ENCODE measurements around the gene WWC1. TPM values are rescaled to one million over a fixed set of nuclear protein-coding genes. Genes with fewer than 3 reads are reported as not detected.
"Not testable (repeated sequence)": the region's sequence is repeated elsewhere in the genome, so short reads cannot be mapped to it uniquely, and the experiment has no call there.

WWC1 gene
- total RNA-seq, 1 donor from 2014 or later = 2.4 TPM

DNA sequence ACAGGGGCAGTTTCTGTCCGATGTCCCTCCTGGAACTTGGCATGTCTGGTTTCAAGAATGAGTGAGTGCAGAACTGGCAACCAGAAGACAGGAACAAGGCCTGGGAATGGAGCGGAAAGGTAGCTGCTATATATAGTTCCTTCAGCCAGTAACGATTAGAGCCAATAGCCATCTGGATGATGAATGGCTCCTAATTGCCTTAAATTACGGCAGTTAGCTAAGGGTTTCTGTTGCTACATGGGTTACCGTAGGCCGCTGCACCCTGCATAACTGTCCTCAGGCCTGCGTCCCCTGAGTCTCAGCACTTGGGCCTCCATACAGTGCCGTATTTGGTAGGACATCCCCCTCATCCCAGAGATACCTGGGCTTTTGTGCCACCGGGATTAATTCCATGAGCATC lies 29.4 kb downstream of the WWC1 start:
- no peaks in the 10 kb centered on the region for H3K4me1 Mint-ChIP-seq
- no peak overlapping the region for H3K27ac Mint-ChIP-seq
- DNase-seq = no peak
- no peaks in the 10 kb centered on the region for H3K9me3 Mint-ChIP-seq
- no peaks in the 10 kb centered on the region for H3K27me3 Mint-ChIP-seq
- H3K4me3 Mint-ChIP-seq = no peak overlapping the region
- intact Hi-C loops (cut with micrococcal nuclease) = no loop called here
- no peaks in the 10 kb centered on the region for H3K36me3 Mint-ChIP-seq (ENCODE audit: low read depth)

DNA sequence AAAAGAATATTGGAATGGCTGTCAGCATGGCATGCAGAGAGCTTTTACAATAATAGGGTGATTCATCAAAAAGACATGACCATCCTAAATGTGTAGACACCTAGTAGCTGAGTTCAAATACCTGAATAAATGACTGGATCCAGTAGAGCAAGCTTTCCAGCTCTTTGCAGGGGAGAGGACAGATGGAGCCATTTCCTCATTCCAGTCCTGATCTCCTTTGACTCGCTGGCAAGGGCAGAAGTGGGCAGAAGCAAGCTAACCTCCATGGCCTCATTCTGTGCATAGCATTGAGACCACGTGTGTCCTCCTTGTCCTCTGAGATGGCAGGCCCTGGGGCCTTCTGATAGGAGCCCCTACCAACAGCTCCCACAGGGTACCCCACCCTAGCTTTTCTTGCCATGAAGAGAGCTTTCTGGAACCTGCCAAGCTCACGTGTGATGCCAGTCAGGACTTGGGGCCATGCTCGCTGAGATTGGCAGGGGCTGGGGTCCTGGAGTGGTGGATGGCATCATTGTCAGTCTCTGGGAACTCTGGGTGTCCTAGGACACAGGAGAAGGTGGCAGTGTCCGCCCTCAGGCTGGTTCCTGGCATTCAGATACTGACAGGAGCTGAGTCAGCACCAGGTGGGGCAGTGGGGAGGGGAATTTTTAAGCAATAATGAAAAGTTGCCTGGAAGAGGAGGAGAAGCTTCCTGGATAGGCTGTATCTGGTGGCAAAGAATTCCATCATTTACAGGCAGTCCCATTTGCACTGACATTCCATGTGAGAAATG lies 33.6 kb downstream of the WWC1 start:
- H3K36me3 Mint-ChIP-seq (ENCODE audit: low read depth) = no peaks in the 10 kb centered on the region
- H3K27ac Mint-ChIP-seq = no peak overlapping the region
- peaks cover 3% of the 10 kb centered on the region for H3K4me1 Mint-ChIP-seq
- intact Hi-C loops (cut with micrococcal nuclease) = no loop called here
- H3K27me3 Mint-ChIP-seq = peaks cover 2% of the 10 kb centered on the region
- DNase-seq = no peak
- H3K9me3 Mint-ChIP-seq = no peaks in the 10 kb centered on the region
- no peak overlapping the region for H3K4me3 Mint-ChIP-seq

DNA sequence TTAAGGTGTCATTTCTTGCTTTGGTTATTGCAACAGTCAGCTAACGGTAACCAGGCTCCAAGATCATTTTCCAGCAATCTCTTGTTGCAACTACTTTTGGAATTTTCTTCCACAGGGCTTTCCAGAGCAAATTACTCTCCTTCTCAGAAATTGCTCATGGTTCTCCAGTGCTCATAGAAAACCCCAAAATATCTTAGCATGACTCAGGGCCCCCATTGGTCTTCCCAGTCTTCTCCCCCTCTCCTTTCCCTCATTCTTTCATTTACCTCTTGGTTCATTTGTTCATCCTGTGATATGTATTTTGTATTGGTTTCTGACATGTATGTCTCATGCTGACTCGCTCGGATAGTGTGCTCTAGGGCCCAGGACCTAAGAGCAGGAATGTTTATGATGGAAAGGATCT lies 35.6 kb downstream of the WWC1 start:
- Mint-ChIP-seq H3K27me3 (peaks cover 6% of the 10 kb centered on the region), H3K4me3 (no peak overlapping the region), H3K4me1 (peaks cover 3% of the 10 kb centered on the region), H3K9me3 (no peaks in the 10 kb centered on the region), H3K27ac (no peak overlapping the region), H3K36me3 (ENCODE audit: low read depth) (no peaks in the 10 kb centered on the region)
- intact Hi-C loops (cut with micrococcal nuclease) = no loop called here
- DNase-seq = no peak

DNA sequence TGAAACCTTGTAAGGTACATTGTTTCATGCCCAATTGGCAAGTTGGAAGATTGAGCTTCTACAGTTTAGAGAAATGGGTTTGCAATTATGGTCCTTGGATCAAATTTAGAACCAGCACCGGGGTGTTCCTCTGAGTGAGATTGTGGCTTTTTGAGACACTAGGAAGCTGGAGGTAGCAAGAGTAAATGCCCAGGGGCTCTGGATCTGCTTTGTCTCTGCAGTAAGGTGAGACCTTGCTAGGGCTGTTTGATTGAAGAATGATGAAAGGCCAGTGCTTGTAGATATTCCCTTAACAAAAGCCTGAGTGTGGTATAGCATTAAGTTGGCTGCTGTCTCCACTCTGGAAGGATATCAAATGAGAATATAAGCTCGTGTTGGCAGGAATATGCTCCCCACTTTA lies 36.0 kb downstream of the WWC1 start:
- H3K27ac Mint-ChIP-seq = no peak overlapping the region
- intact Hi-C loops (cut with micrococcal nuclease) = no loop called here
- no peak overlapping the region for H3K4me3 Mint-ChIP-seq
- DNase-seq = no peak
- H3K36me3 Mint-ChIP-seq (ENCODE audit: low read depth) = no peaks in the 10 kb centered on the region
- H3K4me1 Mint-ChIP-seq = peaks cover 3% of the 10 kb centered on the region
- H3K9me3 Mint-ChIP-seq = no peaks in the 10 kb centered on the region
- H3K27me3 Mint-ChIP-seq = peaks cover 6% of the 10 kb centered on the region

DNA sequence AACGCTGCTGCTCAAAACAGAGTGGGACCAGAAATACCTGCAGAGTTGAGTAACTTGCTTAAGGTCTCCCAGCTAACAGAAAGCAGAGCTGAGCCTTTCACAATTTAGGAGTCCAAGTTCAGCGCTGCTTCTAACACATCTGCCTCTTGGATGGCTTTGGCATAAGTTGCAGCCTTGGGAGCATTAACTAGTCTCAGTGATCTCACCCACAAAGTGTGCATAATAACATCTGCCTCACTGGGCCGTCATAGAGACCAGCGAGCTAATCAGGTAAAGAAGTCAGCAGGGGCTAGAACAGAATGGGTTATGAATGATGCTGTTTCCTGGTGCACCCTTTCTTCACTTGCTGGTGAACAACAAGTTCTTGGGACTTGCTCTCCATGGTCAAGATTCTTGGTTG lies 36.5 kb downstream of the WWC1 start:
- H3K4me3 Mint-ChIP-seq = no peak overlapping the region
- peaks cover 6% of the 10 kb centered on the region for H3K27me3 Mint-ChIP-seq
- intact Hi-C loops (cut with micrococcal nuclease) = no loop called here
- H3K9me3 Mint-ChIP-seq = no peaks in the 10 kb centered on the region
- no peak overlapping the region for H3K27ac Mint-ChIP-seq
- no peak for DNase-seq
- H3K36me3 Mint-ChIP-seq (ENCODE audit: low read depth) = no peaks in the 10 kb centered on the region
- H3K4me1 Mint-ChIP-seq = peaks cover 3% of the 10 kb centered on the region

DNA sequence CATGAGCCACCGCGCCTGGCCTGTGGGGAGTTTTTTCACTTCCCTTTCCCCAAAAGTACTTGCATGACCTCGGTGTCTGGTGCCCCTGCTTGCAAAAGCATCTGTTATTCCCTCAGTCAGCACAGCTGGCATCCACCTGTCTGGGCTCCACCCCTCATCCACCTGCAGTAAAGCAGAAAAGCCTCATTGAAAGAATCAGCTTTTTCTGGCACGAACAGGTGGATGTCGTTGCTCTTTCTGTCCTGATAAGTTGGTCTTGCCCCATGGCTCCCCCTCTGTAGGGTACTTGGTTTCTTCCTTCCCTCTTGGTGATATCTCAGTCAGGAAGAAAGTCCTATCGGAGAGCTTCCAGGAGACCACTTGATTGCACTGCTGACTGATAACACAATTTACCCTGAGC lies 37.4 kb downstream of the WWC1 start:
- peaks cover 6% of the 10 kb centered on the region for H3K27me3 Mint-ChIP-seq
- H3K27ac Mint-ChIP-seq = no peak overlapping the region
- no peak for DNase-seq
- H3K4me3 Mint-ChIP-seq = no peak overlapping the region
- intact Hi-C loops (cut with micrococcal nuclease) = no loop called here
- no peaks in the 10 kb centered on the region for H3K36me3 Mint-ChIP-seq (ENCODE audit: low read depth)
- no peaks in the 10 kb centered on the region for H3K9me3 Mint-ChIP-seq
- peaks cover 3% of the 10 kb centered on the region for H3K4me1 Mint-ChIP-seq

DNA sequence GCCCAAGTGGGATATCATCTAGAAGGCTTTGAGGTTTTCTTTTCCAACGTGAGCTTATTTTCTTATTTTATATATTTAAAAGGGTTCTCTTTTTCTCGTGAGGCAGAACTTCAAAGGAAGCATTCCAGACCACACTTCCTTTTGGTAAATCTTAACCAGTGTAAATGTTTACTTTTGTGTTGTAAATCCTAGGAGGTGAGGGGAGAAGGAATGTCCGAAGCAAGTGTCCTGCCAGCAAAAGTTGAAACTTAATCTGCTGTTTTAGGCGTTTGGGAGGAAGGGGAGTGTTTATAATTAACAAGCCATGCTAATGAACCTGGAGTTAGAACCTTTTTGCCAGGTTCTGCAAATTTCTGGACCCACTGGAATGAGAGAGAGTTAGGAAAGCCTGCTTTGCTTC lies 37.9 kb downstream of the WWC1 start:
- peaks cover 9% of the 10 kb centered on the region for H3K27me3 Mint-ChIP-seq
- no peaks in the 10 kb centered on the region for H3K36me3 Mint-ChIP-seq (ENCODE audit: low read depth)
- H3K9me3 Mint-ChIP-seq = no peaks in the 10 kb centered on the region
- no peak overlapping the region for H3K27ac Mint-ChIP-seq
- intact Hi-C loops (cut with micrococcal nuclease) = no loop called here
- H3K4me3 Mint-ChIP-seq = no peak overlapping the region
- H3K4me1 Mint-ChIP-seq = peaks cover 3% of the 10 kb centered on the region
- DNase-seq = no peak

DNA sequence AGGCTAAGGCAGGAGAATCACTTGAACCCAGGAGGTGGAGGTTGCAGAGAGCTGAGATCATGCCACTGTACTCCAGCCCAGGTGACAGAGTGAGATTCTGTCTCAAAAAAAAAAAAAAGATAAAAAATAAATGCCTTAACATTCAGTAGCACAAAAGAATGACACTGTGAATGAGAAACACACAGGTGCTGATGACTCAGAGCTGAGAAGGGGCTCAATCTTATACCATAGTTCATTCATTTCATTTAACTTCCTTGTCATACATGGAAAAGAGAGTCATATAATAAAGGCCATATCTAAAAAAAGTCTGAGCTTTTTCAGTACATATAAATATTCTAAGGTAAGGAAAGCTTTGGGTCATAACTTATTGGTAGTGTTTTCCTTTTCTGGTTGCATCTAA lies 40.6 kb downstream of the WWC1 start:
- no peaks in the 10 kb centered on the region for H3K9me3 Mint-ChIP-seq
- H3K36me3 Mint-ChIP-seq (ENCODE audit: low read depth) = no peaks in the 10 kb centered on the region
- peaks cover 3% of the 10 kb centered on the region for H3K4me1 Mint-ChIP-seq
- no peak overlapping the region for H3K4me3 Mint-ChIP-seq
- intact Hi-C loops (cut with micrococcal nuclease) = no loop called here
- H3K27me3 Mint-ChIP-seq = peaks cover 9% of the 10 kb centered on the region
- DNase-seq = no peak
- H3K27ac Mint-ChIP-seq = no peak overlapping the region

DNA sequence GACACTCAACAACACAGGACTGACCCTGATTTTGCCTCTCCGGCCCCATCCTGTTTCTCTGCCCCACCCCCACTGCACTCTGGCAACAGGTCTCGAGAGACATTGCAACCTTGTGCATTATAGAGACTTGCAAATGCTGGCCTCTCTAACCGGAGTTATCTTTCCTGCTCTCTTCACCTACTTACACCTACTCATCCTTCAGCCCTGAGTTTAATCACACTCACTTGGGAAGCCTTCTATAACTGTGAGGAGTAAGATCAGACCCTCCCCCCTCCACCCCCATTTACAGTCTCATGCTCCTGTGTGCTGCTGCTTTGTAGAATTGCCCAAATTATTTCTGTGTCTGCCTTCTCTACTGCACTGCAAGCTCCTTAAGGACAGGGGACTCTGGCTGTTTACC lies 42.8 kb downstream of the WWC1 start:
- intact Hi-C loops (cut with micrococcal nuclease) = no loop called here
- no peaks in the 10 kb centered on the region for H3K36me3 Mint-ChIP-seq (ENCODE audit: low read depth)
- no peak for DNase-seq
- no peaks in the 10 kb centered on the region for H3K9me3 Mint-ChIP-seq
- H3K27ac Mint-ChIP-seq = no peak overlapping the region
- H3K4me1 Mint-ChIP-seq = no peaks in the 10 kb centered on the region
- peaks cover 7% of the 10 kb centered on the region for H3K27me3 Mint-ChIP-seq
- H3K4me3 Mint-ChIP-seq = no peak overlapping the region

DNA sequence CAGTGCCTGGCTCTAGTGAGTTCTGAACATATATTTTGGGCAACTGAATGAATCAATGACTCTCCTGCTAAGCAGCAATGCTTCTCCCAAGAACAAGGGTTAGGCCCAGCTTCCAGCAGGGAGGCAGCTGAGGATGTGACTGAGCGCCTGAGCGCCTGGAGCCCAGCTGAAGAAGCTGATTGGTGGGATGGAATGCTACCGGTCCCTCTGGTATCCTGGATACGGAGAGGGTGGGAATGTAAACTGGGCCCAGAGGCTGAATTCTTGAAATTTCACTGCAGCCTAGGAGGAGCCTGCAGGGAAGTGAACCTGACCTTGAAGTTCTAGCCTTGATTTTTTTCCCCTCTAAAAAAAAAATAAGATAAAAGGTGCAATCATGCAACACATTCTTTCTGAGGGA lies 43.2 kb downstream of the WWC1 start:
- H3K9me3 Mint-ChIP-seq = no peaks in the 10 kb centered on the region
- no peak for DNase-seq
- no peaks in the 10 kb centered on the region for H3K4me1 Mint-ChIP-seq
- no peak overlapping the region for H3K4me3 Mint-ChIP-seq
- no peaks in the 10 kb centered on the region for H3K36me3 Mint-ChIP-seq (ENCODE audit: low read depth)
- peaks cover 7% of the 10 kb centered on the region for H3K27me3 Mint-ChIP-seq
- no peak overlapping the region for H3K27ac Mint-ChIP-seq
- intact Hi-C loops (cut with micrococcal nuclease) = no loop called here

DNA sequence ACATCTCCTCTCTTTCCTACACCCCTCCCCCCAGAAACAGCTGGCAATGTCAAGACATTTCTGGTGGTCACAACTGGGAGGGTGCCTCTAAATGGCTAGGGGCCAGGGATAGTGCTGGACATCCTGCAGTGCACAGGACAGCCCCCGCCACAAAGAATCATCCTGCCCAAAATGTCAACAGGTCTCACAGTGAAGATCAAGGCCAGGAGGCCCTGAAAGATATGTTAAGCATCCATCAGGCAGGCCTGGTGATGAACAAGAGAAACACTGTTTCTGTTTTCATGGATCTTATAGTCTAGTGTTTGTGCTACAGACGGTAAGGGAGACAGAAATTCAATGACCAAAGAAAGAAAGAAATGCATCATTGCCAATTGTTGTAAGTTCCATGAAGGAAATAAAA lies 45.9 kb downstream of the WWC1 start:
- no peaks in the 10 kb centered on the region for H3K4me1 Mint-ChIP-seq
- no peak overlapping the region for H3K4me3 Mint-ChIP-seq
- H3K36me3 Mint-ChIP-seq (ENCODE audit: low read depth) = no peaks in the 10 kb centered on the region
- peaks cover 2% of the 10 kb centered on the region for H3K27me3 Mint-ChIP-seq
- no peak for DNase-seq
- no peaks in the 10 kb centered on the region for H3K9me3 Mint-ChIP-seq
- intact Hi-C loops (cut with micrococcal nuclease) = no loop called here
- H3K27ac Mint-ChIP-seq = no peak overlapping the region

DNA sequence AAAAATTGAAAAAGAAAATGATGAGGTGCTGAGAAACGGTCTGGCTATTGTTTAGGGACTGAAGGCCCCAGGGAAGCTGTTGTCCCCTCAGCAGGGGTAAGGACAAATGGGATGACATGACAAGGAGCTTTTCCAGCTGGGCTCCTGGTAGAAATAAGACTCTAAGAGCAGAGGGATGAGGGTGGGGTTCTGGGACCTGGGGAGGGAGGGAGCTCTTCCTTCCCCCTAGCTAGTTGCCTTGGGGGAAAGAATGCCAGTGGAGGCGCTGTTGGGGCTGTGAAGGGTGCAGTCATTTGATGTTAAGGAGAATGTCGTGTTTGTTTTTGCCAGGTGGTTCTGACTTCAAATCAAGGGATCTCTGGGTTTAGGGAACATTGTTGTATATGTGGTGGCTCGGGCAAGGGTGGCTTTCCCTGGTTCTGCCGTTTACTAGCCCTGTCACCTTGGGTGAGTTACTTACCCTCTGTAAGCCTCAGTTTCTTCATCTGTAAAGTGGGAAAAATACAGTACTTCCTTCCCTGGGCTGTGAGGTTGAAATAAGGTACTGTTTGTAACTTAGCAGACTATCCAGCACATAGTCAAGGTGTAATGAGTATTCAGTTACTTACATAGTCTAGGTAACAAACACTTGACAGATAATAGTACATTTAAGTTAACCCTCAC lies 47.8 kb downstream of the WWC1 start:
- intact Hi-C loops (cut with micrococcal nuclease) = no loop called here

DNA sequence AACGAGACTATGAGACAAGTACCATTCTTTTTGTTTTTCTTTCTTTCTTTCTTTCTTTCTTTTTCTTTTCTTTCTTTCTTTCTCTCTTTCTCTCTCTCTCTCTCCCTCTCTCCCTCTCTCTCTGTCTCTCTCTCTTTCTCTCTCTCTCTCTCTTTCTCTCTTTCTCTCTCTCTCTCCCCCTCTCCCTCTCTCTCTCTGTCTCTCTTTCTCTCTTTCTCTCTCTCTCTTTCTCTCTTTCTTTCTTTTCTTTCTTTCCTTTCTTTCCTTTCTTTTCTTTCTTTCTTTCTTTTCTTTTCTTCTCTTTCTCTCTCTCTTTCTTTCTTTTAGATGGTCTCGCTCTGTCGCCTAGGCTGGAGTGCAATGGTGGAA lies 48.3 kb downstream of the WWC1 start:
- DNase-seq; H3K9me3 Mint-ChIP-seq; H3K4me1 Mint-ChIP-seq; H3K4me3 Mint-ChIP-seq; intact Hi-C loops (cut with micrococcal nuclease); H3K27ac Mint-ChIP-seq; H3K36me3 Mint-ChIP-seq (ENCODE audit: low read depth); H3K27me3 Mint-ChIP-seq: not testable (repeated sequence)

More for the DNA sequence above, 47.8 kb downstream of the WWC1 start:
- H3K27me3 Mint-ChIP-seq = peaks cover under 1% of the 10 kb centered on the region
- no peak overlapping the region for H3K4me3 Mint-ChIP-seq
- DNase-seq = no peak
- H3K36me3 Mint-ChIP-seq (ENCODE audit: low read depth) = no peaks in the 10 kb centered on the region
- no peaks in the 10 kb centered on the region for H3K9me3 Mint-ChIP-seq
- no peak overlapping the region for H3K27ac Mint-ChIP-seq
- no peaks in the 10 kb centered on the region for H3K4me1 Mint-ChIP-seq

DNA sequence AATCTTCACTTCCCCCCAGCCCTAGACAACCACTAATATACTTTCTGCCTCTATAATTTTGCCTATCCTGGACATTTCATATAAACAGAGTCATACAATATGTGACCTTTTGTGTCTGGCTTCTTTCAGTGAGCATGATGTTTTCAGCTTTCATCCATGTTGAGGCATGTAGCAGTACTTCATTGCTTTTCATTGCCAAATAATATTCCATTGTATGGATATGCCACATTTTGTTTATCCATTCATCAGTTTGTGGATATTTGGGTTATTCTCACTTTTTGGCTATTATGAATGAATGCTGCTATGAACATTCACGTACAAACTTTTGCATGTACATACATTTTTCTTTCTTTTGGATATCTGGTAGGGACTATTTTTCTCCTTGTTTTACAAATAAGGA lies 49.0 kb downstream of the WWC1 start:
- Mint-ChIP-seq H3K4me1 (no peaks in the 10 kb centered on the region), H3K4me3 (no peak overlapping the region), H3K27ac (no peak overlapping the region), H3K36me3 (ENCODE audit: low read depth) (no peaks in the 10 kb centered on the region), H3K27me3 (no peaks in the 10 kb centered on the region), H3K9me3 (no peaks in the 10 kb centered on the region)
- intact Hi-C loops (cut with micrococcal nuclease) = no loop called here
- DNase-seq = no peak

DNA sequence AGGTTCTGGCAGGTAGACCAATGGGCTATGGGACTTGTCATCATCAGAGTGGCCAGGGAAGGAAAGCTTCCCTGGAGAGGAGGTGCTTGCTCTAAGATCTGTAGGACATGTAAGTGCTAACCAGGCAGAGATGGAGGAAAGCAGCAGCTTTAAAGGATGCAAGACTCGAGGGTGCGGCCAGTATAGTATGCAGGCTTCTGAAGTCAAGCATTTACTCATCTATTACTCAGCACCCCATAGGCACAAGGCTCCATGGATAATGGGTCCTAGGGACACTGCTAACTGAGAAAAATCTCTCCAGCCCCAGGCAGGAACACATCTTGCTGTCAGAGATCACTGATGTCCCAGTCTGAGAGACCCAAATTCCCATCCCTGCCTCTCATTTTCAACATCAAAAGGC lies 49.7 kb downstream of the WWC1 start:
- H3K27me3 Mint-ChIP-seq = no peaks in the 10 kb centered on the region
- no peak for DNase-seq
- H3K36me3 Mint-ChIP-seq (ENCODE audit: low read depth) = no peaks in the 10 kb centered on the region
- intact Hi-C loops (cut with micrococcal nuclease) = no loop called here
- H3K4me1 Mint-ChIP-seq = no peaks in the 10 kb centered on the region
- H3K4me3 Mint-ChIP-seq = no peak overlapping the region
- no peaks in the 10 kb centered on the region for H3K9me3 Mint-ChIP-seq
- H3K27ac Mint-ChIP-seq = no peak overlapping the region

All from activated CD4-positive, alpha-beta T cell treated with anti-CD3 and anti-CD28 coated beads, Interleukin-2, amount 10 ng/mL, durations not matched to agents 24 days and 14 days (primary cell).